HG03039 (cell line): ENCODE results near the gene PURA.

Experiments
- ATAC-seq: cut with Tn5 transposase; IDR thresholded peaks from one replicate; pipeline ENCODE4 v1.9.1; 2021; ENCODE audit warnings: mild to moderate bottlenecking, moderate library complexity; ENCODE audit not compliant: unreplicated experiment

PURA gene

DNA sequence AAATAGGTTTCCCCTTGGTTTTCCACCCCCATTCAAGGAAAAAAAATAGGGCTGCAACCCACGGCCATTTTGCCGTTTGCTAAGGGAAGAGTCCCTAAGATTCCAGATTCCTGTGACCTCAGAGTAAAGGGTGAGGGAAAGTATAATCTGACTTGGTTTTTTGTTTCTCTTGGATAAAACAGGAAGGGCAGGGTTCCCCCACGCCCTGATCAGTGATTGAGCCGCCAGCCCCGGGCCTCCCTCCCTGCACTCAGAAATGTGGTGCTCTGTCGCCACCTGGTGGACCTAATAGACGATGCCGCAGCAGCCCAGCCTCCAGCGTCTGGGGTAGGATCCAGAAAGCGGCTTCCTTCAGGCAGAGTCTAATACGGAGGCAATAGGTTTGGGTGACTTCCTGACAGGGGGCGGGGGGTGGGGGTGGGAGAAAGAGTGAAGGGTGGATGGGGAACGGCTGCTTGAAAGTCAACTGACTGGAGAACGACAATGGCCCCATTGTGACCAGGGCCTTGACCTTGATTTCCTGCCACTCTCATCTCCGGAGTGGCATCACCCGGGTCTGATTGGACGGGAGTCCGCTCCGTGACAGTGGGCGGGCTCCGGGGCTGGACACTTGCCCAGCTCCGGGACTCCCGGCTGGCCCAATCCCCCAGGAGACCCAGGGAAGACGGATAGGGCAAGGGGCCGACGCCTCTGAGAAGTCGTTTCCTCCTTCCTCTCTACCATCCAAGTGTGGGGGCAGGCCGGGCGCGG is 43.3 kb downstream of the PURA start:
- peak; percentile 89 for ATAC-seq

- no peak for ATAC-seq
Observed at GRCh38 chr5:140159014-140159927, 45.4 kb downstream of the PURA start.

DNA sequence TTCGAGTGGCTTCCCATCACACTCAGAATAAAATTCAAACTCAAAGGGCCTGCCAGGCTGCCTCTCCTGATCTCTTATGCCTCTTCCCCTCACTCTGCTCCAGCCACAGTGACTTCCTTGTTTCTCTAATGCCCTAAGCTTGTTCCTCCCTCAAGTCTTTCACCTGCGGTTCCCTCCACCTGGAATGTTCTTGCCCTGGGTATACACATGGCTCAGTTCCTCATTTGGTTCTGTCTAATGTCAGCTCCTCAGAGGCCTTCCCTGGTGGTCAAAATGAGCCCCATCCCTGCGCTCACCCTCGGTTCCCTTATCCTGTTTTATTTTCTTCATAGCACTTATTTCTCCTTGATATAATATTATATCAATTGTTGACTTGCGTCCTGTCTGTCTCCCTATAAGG is 48.4 kb downstream of the PURA start:
- no peak for ATAC-seq

DNA sequence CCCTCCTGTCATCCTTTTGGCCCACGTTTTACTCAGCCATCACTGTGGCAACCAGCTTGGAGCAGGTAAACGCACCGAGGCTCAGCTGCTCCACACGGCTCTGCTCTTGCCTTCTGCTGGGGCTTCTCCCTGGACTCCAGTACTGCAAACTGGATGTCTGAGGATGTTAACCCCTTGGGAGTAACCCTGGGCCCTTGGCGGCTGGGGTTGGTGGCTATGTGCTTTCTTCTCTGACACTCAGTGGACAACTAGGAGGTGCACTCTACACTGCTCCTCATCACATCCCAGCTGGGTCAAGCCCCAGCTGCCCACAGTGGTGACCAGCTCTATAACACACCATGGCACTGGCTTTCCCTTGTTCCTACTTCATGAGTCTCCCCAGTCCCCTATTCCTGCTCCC is 48.9 kb downstream of the PURA start:
- no peak for ATAC-seq

DNA sequence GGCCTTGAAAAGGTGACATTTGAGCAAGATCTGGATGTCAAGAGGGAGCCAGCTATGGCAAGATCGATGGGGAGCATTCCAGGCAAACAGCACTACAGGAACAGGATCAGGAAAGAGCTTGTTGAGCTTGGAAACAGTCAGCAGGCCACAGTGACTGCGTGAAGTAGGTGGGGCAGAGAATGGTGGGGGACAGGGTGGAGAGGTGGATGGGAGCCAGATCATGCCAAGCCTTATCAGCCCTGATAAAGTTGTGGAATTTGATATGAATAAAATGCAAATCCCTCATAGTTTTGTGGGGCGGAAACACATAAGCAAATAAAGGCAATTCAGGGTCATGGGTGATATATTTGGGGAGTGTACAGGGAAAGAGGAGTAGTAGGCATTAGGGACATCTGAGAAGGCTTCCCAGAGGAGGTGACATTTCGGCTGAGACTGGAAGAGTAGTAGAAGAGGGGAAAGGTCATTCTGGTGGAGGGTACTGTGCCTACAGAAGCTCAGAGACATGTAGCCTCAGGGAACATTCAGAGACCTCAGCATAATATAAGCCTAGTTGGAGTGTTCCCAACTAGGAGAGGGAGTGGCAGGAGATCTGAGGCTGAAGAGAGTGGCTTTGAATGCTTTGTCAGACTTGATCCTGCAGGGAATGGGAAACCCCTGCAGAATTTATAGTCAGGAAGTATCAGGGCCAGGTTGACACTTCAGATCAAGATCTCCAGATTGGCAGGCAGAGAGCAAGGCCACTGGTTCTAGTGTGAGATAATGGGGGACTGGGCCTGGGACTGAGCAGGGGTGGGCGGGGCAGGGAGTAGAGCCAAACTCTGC is 51.4 kb downstream of the PURA start:
- ATAC-seq: no peak

GRCh38 chr5:140165923-140166270 is 52.0 kb downstream of the PURA start:
- ATAC-seq: no peak

- ATAC-seq: no peak
Observed at GRCh38 chr5:140166911-140167310, 53.0 kb downstream of the PURA start.

GRCh38 chr5:140168371-140168770 is 54.5 kb downstream of the PURA start:
- no peak for ATAC-seq

DNA sequence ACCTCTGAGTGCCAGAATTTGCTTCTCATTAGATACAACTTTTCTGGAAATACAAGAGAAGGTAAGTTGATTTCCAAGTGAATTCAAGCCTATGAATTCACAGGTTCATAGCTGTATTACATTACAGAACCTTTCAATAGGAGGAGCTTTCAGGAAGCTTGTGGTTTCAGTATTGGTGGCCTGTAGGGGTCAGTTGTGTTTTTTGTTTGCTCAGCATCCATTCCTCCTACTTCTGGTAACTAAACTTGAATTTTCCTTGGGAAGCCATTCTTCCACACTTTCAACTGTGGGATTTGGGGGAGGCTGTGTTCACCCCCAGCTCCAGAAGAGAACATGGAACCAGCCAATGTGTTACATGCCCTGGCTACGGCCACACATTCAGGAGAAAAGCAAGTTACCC is 55.5 kb downstream of the PURA start:
- no peak for ATAC-seq

DNA sequence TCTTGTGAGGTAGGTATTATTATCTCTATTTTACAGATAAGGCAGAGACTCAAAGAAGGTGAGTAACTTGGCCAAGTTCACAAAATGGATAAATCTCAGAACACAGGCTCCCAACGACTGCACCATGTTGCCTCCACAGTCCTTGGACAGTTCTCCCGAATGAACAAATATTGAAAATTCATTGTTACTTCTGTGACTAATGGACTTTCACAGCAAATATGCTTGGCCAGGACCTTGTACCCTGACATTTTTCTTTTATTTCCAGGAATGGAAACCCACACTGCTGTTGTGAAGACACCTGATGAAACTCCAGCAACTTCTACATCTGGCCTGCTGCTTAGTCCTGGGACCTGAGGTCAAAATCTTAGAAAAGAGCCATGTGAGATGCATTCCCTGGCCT is 58.6 kb downstream of the PURA start:
- ATAC-seq: no peak

DNA sequence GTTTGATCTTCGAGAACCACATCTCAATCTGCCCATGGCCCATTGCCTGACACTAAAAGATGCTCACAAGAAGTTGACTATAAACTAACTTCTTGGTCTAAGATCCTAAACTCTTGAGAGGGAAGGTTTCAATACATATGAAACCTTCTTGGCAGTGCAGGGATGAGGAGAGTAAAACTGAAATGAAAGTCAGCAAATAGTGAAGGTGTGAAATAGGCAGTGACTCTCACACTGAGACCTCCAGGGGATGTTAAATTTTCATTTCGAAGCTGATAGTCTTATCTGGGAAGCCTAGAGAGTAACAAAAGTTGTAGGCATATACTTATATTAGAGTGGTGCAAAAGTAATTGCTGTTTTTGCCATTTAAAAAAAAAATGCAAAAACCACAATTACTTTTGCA is 60.1 kb downstream of the PURA start:
- no peak for ATAC-seq

DNA sequence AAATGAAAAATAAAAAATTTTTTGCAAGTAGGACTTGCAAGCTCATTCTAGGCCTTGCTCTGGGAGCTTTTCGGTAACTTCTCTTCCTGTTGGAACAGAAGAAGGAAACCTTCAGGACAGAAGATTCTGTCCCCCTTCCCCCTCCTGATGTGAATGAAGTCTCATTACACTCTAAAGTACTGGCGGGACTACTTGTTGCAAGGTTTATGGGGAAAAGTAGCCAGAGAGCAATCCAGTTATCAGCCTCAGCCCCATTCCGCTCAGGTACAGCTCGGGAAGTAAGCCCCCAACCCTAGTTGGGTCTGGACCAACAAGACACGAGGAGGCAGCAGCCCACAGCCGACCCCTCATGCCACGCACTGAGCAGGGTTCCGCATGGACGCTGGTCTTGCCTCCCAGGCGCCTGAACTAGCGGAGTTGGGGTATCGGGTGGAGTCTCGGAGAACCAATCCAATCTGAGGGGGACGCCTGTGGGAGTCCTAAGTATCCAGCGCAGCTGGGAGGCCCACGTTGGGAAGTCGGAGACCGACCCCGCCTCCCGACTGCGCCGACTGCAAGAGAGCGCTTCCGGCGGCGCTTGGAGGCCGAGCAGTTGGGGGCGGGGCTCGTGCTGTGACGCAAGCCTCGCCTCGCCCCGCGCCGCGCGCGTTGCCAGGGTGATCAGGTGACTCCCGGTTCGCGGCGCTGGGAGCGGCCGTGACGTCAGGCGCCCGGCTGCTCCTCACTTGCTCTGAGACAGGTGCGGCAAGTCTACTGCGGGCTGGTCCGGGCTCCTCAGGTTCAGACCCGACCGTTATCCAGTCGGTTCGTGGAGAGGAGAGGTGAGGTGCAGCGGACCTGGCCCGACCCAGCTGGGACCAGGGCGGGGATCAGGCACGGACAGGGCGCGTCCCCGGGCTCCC is 60.8 kb downstream of the PURA start, which contains the start of gene CYSTM1:
Gene CYSTM1 (plus strand): TSS at position 724 of the 902 bp plus-strand sequence. CDS start 19,278 bp downstream, outside the sequence.
- peak; percentile 95 for ATAC-seq
